HUES64 (cell line): ENCODE data around the gene NFIB.

Experiments used
- H3K27ac ChIP-seq: 2 replicates; pipeline ENCODE4 v1.7.0; 2013; ENCODE audit warnings: low read depth, low read length, inconsistent platforms
- H3K27me3 ChIP-seq: 2 replicates; pipeline ENCODE4 v1.6.1; 2013; ENCODE audit warnings: mild to moderate bottlenecking, low read length; ENCODE audit not compliant: insufficient read depth
- H3K36me3 ChIP-seq: 2 replicates; pipeline ENCODE4 v1.6.1; 2013; ENCODE audit warnings: mild to moderate bottlenecking, low read length; ENCODE audit not compliant: insufficient read depth
- H3K4me1 ChIP-seq: 2 replicates; pipeline ENCODE4 v1.6.1; 2013; ENCODE audit warnings: mild to moderate bottlenecking, low read length, moderate library complexity; ENCODE audit not compliant: insufficient read depth
- H3K4me3 ChIP-seq: 2 replicates; pipeline ENCODE4 v1.5.1; 2013; ENCODE audit warnings: mild to moderate bottlenecking, low read length, moderate library complexity
- H3K9ac ChIP-seq: 2 replicates; pipeline ENCODE4 v1.6.1; 2013; ENCODE audit warnings: mild to moderate bottlenecking, low read depth, low read length
- H3K9me3 ChIP-seq: 2 replicates; pipeline ENCODE4 v1.6.1; 2013; ENCODE audit warnings: low read depth, low read length; ENCODE audit not compliant: insufficient read depth
- WGBS: fragments of 150-250, 120-280 bp; methylation state at CpG from one replicate; pipeline ENCODE4 v1.1.7; 2013; ENCODE audit warnings: missing lambda C conversion rate; 5-methylcytosine and 5-hydroxymethylcytosine counted together

Gene NFIB

GRCh38 chr9:14216612-14217194 is 97.2 kb downstream of the NFIB start:
- H3K36me3 ChIP-seq: no peaks in the 10 kb centered on the region
- H3K27ac ChIP-seq: no peak overlapping the region
- H3K9ac ChIP-seq: no peak overlapping the region
- no peak overlapping the region for H3K4me3 ChIP-seq
- H3K9me3 ChIP-seq: no peaks in the 10 kb centered on the region
- 96% methylated on average over 1 of the region's 1 CpG for WGBS
- H3K27me3 ChIP-seq: no peaks in the 10 kb centered on the region
- peaks cover 11% of the 10 kb centered on the region; the same call in 1 of the 2 replicates for H3K4me1 ChIP-seq

- no CpG with 5 or more reads among the region's 1 CpG for WGBS
- H3K9ac ChIP-seq: no peak overlapping the region
- no peak overlapping the region for H3K27ac ChIP-seq
Measured at GRCh38 chr9:14215614-14216013, 98.3 kb downstream of the NFIB start.

GRCh38 chr9:14214693-14215092 is 99.2 kb downstream of the NFIB start:
- WGBS: 100% methylated on average over 1 of the region's 2 CpGs
- Histone ChIP-seq H3K4me3 (no peak overlapping the region), H3K9ac (no peak overlapping the region), H3K9me3 (no peaks in the 10 kb centered on the region), H3K36me3 (no peaks in the 10 kb centered on the region), H3K27me3 (no peaks in the 10 kb centered on the region), H3K27ac (no peak overlapping the region), H3K4me1 (peaks cover 16% of the 10 kb centered on the region)

More at GRCh38 chr9:14215614-14216013, 98.3 kb downstream of the NFIB start:
- Histone ChIP-seq H3K4me3 (no peak overlapping the region), H3K9me3 (no peaks in the 10 kb centered on the region), H3K4me1 (peaks cover 11% of the 10 kb centered on the region; the same call in 1 of the 2 replicates), H3K36me3 (no peaks in the 10 kb centered on the region), H3K27me3 (no peaks in the 10 kb centered on the region)

GRCh38 chr9:14214065-14214684 is 99.8 kb downstream of the NFIB start:
- H3K27me3 ChIP-seq: no peaks in the 10 kb centered on the region
- no peaks in the 10 kb centered on the region for H3K36me3 ChIP-seq
- H3K9me3 ChIP-seq: no peaks in the 10 kb centered on the region
- no peak overlapping the region for H3K9ac ChIP-seq
- H3K4me3 ChIP-seq: no peak overlapping the region
- no peak overlapping the region for H3K27ac ChIP-seq
- WGBS: 92% methylated on average over 3 of the region's 3 CpGs
- H3K4me1 ChIP-seq: peaks cover 20% of the 10 kb centered on the region

GRCh38 chr9:14213504-14213903 is 100.4 kb downstream of the NFIB start:
- WGBS: 95% methylated on average over 2 of the region's 2 CpGs
- Histone ChIP-seq H3K9me3 (no peaks in the 10 kb centered on the region), H3K27ac (no peak overlapping the region), H3K4me3 (no peak overlapping the region), H3K36me3 (no peaks in the 10 kb centered on the region), H3K9ac (no peak overlapping the region), H3K4me1 (peaks cover 20% of the 10 kb centered on the region), H3K27me3 (no peaks in the 10 kb centered on the region)

- Histone ChIP-seq H3K9ac (no peak overlapping the region), H3K9me3 (no peaks in the 10 kb centered on the region), H3K4me1 (peaks cover 16% of the 10 kb centered on the region), H3K27ac (no peak overlapping the region), H3K4me3 (no peak overlapping the region), H3K36me3 (no peaks in the 10 kb centered on the region), H3K27me3 (no peaks in the 10 kb centered on the region)
- WGBS: 97% methylated on average over 3 of the region's 5 CpGs
Measured at GRCh38 chr9:14212697-14213420, 101.1 kb downstream of the NFIB start.

- Histone ChIP-seq H3K36me3 (no peaks in the 10 kb centered on the region), H3K4me3 (no peak overlapping the region), H3K27me3 (no peaks in the 10 kb centered on the region), H3K27ac (no peak overlapping the region), H3K9me3 (no peaks in the 10 kb centered on the region), H3K4me1 (peaks cover 16% of the 10 kb centered on the region), H3K9ac (no peak overlapping the region)
- 96% methylated on average over 1 of the region's 1 CpG for WGBS
Measured at GRCh38 chr9:14212077-14212476, 101.9 kb downstream of the NFIB start.

- WGBS: 89% methylated on average over 5 of the region's 6 CpGs
- Histone ChIP-seq H3K4me3 (no peak overlapping the region), H3K27me3 (no peaks in the 10 kb centered on the region), H3K4me1 (peaks cover 16% of the 10 kb centered on the region), H3K9me3 (no peaks in the 10 kb centered on the region), H3K27ac (no peak overlapping the region), H3K36me3 (no peaks in the 10 kb centered on the region), H3K9ac (no peak overlapping the region)
Measured at GRCh38 chr9:14211564-14211963, 102.4 kb downstream of the NFIB start.

- H3K4me1 ChIP-seq: peaks cover 9% of the 10 kb centered on the region
Measured at GRCh38 chr9:14210428-14210827, 103.5 kb downstream of the NFIB start.

GRCh38 chr9:14209399-14210345 is 104.3 kb downstream of the NFIB start:
- 93% methylated on average over 6 of the region's 8 CpGs for whole genome bisulfite sequencing
- no peaks in the 10 kb centered on the region for H3K27me3 ChIP-seq
- H3K27ac ChIP-seq: no peak overlapping the region
- H3K9ac ChIP-seq: no peak overlapping the region
- no peak overlapping the region for H3K4me3 ChIP-seq
- H3K36me3 ChIP-seq: no peaks in the 10 kb centered on the region
- H3K4me1 ChIP-seq: peaks cover 9% of the 10 kb centered on the region
- no peaks in the 10 kb centered on the region for H3K9me3 ChIP-seq

More at GRCh38 chr9:14210428-14210827, 103.5 kb downstream of the NFIB start:
- Histone ChIP-seq H3K27ac (no peak overlapping the region), H3K27me3 (no peaks in the 10 kb centered on the region), H3K36me3 (no peaks in the 10 kb centered on the region), H3K9me3 (no peaks in the 10 kb centered on the region), H3K9ac (no peak overlapping the region), H3K4me3 (no peak overlapping the region)
- 85% methylated on average over 3 of the region's 3 CpGs for WGBS
